HEK293 (cell line): ENCODE measurements around the gene IMP3.

Source experiments
- CTCF ChIP-seq: fragments of 450-650 bp; formaldehyde crosslinking; IDR thresholded peaks from 2 replicates; pipeline ENCODE4 v1.5.1; 2016; ENCODE audit warnings: missing biosample characterization, missing genetic modification characterization
- FEZF1 ChIP-seq: fragments of 450-650 bp; formaldehyde crosslinking; IDR thresholded peaks from 2 replicates; pipeline ENCODE4 v1.5.1; 2016; ENCODE audit warnings: missing biosample characterization, missing genetic modification characterization
- PBX3 ChIP-seq: sonication (generic); formaldehyde crosslinking; IDR thresholded peaks from 2 replicates; pipeline ENCODE4 v1.8.1; 2022; ENCODE audit warnings: mild to moderate bottlenecking, moderate library complexity, missing genetic modification reagents
- SP7 ChIP-seq: fragments of 450-650 bp; formaldehyde crosslinking; IDR thresholded peaks from 2 replicates; pipeline ENCODE4 v1.5.1; 2016; ENCODE audit warnings: missing biosample characterization, missing genetic modification characterization
- YY2 ChIP-seq: fragments of 450-650 bp; formaldehyde crosslinking; IDR thresholded peaks from 2 replicates; pipeline ENCODE4 v1.5.1; 2016; ENCODE audit warnings: missing biosample characterization, missing genetic modification characterization
- ZBTB49 ChIP-seq: fragments of 450-650 bp; formaldehyde crosslinking; IDR thresholded peaks from 2 replicates; pipeline ENCODE4 v1.5.1; 2016; ENCODE audit warnings: missing biosample characterization, missing genetic modification characterization, low read depth
- ZFP41 ChIP-seq: fragments of 450-650 bp; formaldehyde crosslinking; IDR thresholded peaks from 2 replicates; pipeline ENCODE4 v1.5.1; 2016; ENCODE audit warnings: missing biosample characterization, missing genetic modification characterization, borderline replicate concordance
- ZNF311 ChIP-seq: fragments of 450-650 bp; formaldehyde crosslinking; IDR thresholded peaks from 2 replicates; pipeline ENCODE4 v1.5.1; 2017; ENCODE audit warnings: missing biosample characterization, missing genetic modification characterization, borderline replicate concordance
- ZNF362 ChIP-seq: fragments of 450-650 bp; formaldehyde crosslinking; IDR thresholded peaks from 2 replicates; pipeline ENCODE4 v1.5.1; 2016; ENCODE audit warnings: missing biosample characterization, missing genetic modification characterization
- ZNF530 ChIP-seq: fragments of 450-650 bp; formaldehyde crosslinking; IDR thresholded peaks from 2 replicates; pipeline ENCODE4 v1.5.1; 2016; ENCODE audit warnings: low read depth, missing biosample characterization, missing genetic modification characterization
- ZNF560 ChIP-seq: fragments of 450-650 bp; formaldehyde crosslinking; IDR thresholded peaks from 2 replicates; pipeline ENCODE4 v1.5.1; 2017; ENCODE audit warnings: missing biosample characterization, missing genetic modification characterization, borderline replicate concordance
- ZNF623 ChIP-seq: fragments of 450-650 bp; formaldehyde crosslinking; IDR thresholded peaks from 2 replicates; pipeline ENCODE4 v1.5.1; 2016; ENCODE audit warnings: missing biosample characterization, missing genetic modification characterization
- ZNF645 ChIP-seq: fragments of 450-650 bp; formaldehyde crosslinking; IDR thresholded peaks from 2 replicates; pipeline ENCODE4; 2016; ENCODE audit warnings: missing biosample characterization, missing genetic modification characterization
- ZNF670 ChIP-seq: fragments of 450-650 bp; formaldehyde crosslinking; IDR thresholded peaks from 2 replicates; pipeline ENCODE4 v1.5.1; 2016; ENCODE audit warnings: missing biosample characterization, missing genetic modification characterization, low read depth
- ZNF747 ChIP-seq: fragments of 450-650 bp; formaldehyde crosslinking; IDR thresholded peaks from 2 replicates; pipeline ENCODE4 v1.5.1; 2016; ENCODE audit warnings: missing biosample characterization, missing genetic modification characterization
- ZNF776 ChIP-seq: fragments of 450-650 bp; formaldehyde crosslinking; IDR thresholded peaks from 2 replicates; pipeline ENCODE4 v1.5.0; 2017; ENCODE audit warnings: missing biosample characterization, missing genetic modification characterization, borderline replicate concordance
- ZNF791 ChIP-seq: fragments of 450-650 bp; formaldehyde crosslinking; IDR thresholded peaks from 2 replicates; pipeline ENCODE4 v1.5.1; 2016; ENCODE audit warnings: missing biosample characterization, missing genetic modification characterization
- ZSCAN30 ChIP-seq: fragments of 450-650 bp; IDR thresholded peaks from 2 replicates; pipeline ENCODE4 v1.5.1; 2018; ENCODE audit warnings: missing biosample characterization, mild to moderate bottlenecking, missing genetic modification characterization, moderate library complexity
- TF ChIP-seq, protein P1 (sequence below): fragments of 450-650 bp; formaldehyde crosslinking; IDR thresholded peaks from 2 replicates; pipeline ENCODE4 v1.5.1; 2016; ENCODE audit warnings: missing biosample characterization, missing genetic modification characterization
- TF ChIP-seq, protein P2 (sequence below): fragments of 450-650 bp; formaldehyde crosslinking; conservative IDR thresholded peaks from 2 replicates; pipeline ENCODE4 v1.5.1; 2016; ENCODE audit warnings: low read depth, missing biosample characterization, missing genetic modification characterization
- TF ChIP-seq, protein P3 (sequence below): fragments of 450-650 bp; formaldehyde crosslinking; IDR thresholded peaks from 2 replicates; pipeline ENCODE4 v1.5.1; 2016; ENCODE audit warnings: missing biosample characterization, missing genetic modification characterization, borderline replicate concordance

IMP3 gene

DNA sequence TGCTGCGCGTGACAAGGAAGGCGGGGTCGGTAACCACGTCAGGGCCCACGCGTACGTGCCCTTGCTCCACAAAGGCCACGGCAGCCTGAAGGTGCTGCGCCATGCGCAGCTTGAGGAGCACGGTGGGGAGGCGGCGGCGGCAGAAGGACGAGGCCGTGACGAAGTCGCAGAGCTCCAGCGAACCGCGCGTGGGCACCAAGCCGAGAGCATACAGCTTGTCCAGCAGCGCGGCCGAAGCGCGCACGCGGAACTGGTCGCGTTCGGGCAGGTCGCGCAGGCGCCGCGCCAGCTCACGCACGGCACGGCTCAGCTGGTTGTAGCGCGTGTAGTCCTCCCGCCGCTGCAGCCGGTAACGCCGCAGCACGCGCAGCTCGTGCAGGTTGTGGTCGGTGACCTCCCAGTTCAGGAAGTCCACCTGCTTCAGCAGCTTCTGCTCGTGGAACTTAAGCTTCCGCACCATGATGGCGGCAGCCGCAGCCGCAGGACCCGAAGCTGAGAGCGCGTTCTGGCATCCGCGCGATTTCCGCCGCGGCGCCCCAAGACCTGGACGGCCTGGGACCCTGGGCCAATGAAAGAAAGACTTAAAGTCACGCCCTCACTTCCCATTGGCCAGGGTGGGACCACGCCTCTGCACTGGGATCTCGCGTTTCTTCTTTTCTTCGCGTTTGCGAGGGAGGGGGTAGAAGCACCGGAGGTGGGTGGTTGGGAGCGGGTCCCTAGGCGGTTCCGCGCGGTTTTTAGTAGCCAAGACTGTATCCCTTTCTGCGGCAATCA is at the start of gene IMP3 (continued):
- peak; percentile 63 for TF ChIP-seq CTCF (tag by site-specific recombination)
- TF ChIP-seq, protein P1, sequence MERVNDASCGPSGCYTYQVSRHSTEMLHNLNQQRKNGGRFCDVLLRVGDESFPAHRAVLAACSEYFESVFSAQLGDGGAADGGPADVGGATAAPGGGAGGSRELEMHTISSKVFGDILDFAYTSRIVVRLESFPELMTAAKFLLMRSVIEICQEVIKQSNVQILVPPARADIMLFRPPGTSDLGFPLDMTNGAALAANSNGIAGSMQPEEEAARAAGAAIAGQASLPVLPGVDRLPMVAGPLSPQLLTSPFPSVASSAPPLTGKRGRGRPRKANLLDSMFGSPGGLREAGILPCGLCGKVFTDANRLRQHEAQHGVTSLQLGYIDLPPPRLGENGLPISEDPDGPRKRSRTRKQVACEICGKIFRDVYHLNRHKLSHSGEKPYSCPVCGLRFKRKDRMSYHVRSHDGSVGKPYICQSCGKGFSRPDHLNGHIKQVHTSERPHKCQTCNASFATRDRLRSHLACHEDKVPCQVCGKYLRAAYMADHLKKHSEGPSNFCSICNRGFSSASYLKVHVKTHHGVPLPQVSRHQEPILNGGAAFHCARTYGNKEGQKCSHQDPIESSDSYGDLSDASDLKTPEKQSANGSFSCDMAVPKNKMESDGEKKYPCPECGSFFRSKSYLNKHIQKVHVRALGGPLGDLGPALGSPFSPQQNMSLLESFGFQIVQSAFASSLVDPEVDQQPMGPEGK, result peak; percentile 93; the same call in 1 of the 2 replicates
- TF ChIP-seq, protein P2, sequence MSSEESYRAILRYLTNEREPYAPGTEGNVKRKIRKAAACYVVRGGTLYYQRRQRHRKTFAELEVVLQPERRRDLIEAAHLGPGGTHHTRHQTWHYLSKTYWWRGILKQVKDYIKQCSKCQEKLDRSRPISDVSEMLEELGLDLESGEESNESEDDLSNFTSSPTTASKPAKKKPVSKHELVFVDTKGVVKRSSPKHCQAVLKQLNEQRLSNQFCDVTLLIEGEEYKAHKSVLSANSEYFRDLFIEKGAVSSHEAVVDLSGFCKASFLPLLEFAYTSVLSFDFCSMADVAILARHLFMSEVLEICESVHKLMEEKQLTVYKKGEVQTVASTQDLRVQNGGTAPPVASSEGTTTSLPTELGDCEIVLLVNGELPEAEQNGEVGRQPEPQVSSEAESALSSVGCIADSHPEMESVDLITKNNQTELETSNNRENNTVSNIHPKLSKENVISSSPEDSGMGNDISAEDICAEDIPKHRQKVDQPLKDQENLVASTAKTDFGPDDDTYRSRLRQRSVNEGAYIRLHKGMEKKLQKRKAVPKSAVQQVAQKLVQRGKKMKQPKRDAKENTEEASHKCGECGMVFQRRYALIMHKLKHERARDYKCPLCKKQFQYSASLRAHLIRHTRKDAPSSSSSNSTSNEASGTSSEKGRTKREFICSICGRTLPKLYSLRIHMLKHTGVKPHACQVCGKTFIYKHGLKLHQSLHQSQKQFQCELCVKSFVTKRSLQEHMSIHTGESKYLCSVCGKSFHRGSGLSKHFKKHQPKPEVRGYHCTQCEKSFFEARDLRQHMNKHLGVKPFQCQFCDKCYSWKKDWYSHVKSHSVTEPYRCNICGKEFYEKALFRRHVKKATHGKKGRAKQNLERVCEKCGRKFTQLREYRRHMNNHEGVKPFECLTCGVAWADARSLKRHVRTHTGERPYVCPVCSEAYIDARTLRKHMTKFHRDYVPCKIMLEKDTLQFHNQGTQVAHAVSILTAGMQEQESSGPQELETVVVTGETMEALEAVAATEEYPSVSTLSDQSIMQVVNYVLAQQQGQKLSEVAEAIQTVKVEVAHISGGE, result peak; percentile 81
- TF ChIP-seq ZNF362 (tag by site-specific recombination), result no peak
- TF ChIP-seq ZBTB49 (tag by site-specific recombination), result no peak
- TF ChIP-seq ZNF530, result no peak
- no peak for TF ChIP-seq ZNF791 (tag by site-specific recombination)
- TF ChIP-seq ZNF560 (tag by site-specific recombination), result no peak
- no peak for TF ChIP-seq ZFP41 (tag by site-specific recombination)
- TF ChIP-seq PBX3 (CRISPR knock-in tag), result peak; percentile 81
- peak; percentile 64 for TF ChIP-seq ZSCAN30 (tag by site-specific recombination)
- TF ChIP-seq ZNF747 (tag by site-specific recombination), result no peak
- TF ChIP-seq, protein P3, sequence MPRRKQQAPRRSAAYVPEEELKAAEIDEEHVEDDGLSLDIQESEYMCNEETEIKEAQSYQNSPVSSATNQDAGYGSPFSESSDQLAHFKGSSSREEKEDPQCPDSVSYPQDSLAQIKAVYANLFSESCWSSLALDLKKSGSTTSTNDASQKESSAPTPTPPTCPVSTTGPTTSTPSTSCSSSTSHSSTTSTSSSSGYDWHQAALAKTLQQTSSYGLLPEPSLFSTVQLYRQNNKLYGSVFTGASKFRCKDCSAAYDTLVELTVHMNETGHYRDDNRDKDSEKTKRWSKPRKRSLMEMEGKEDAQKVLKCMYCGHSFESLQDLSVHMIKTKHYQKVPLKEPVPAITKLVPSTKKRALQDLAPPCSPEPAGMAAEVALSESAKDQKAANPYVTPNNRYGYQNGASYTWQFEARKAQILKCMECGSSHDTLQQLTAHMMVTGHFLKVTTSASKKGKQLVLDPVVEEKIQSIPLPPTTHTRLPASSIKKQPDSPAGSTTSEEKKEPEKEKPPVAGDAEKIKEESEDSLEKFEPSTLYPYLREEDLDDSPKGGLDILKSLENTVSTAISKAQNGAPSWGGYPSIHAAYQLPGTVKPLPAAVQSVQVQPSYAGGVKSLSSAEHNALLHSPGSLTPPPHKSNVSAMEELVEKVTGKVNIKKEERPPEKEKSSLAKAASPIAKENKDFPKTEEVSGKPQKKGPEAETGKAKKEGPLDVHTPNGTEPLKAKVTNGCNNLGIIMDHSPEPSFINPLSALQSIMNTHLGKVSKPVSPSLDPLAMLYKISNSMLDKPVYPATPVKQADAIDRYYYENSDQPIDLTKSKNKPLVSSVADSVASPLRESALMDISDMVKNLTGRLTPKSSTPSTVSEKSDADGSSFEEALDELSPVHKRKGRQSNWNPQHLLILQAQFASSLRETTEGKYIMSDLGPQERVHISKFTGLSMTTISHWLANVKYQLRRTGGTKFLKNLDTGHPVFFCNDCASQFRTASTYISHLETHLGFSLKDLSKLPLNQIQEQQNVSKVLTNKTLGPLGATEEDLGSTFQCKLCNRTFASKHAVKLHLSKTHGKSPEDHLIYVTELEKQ (tag by site-specific recombination), result no peak
- TF ChIP-seq SP7 (tag by site-specific recombination), result peak; percentile 80
- TF ChIP-seq ZNF311 (tag by site-specific recombination), result no peak
- no peak for TF ChIP-seq FEZF1 (tag by site-specific recombination)
- no peak for TF ChIP-seq ZNF776 (tag by site-specific recombination)
- no peak for TF ChIP-seq ZNF670 (tag by site-specific recombination)
- TF ChIP-seq ZNF645, result 0 out of 2 replicates have a peak, but pooled peaks have one; percentile 71
- peak; percentile 96; the same call in 1 of the 2 replicates for TF ChIP-seq YY2 (tag by site-specific recombination)
- TF ChIP-seq ZNF623 (tag by site-specific recombination), result no peak
